ENCODE results near the gene NOVA2.
A peak's percentile ranks its signal among the peaks of the same experiment; 100 is the strongest.

Gene NOVA2

DNA sequence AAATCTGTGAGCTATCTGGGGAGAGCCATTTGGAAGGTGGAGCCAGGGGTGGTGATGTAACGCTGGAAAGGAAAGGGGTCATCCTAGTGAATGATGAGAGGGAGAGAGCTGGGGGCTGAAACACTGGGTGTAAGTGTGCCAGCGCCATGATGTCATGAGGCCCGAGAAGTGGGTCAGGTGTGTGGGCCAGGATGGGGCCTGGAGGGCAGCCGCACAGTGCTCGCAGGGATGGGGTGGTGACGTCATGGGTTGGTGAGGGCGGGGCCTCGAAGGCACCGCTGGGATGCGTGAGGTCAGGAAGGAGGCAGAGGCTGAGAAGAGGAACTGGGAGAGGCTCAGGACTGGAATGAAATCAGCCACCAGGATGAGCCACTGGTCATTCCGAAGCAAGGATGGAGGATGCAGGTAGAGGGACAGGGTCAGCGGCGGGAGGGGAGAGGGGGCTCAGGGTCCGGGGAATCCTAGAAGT lies 26.0 kb upstream of the NOVA2 start:
- DNase-seq, result peak; percentile 51

DNA sequence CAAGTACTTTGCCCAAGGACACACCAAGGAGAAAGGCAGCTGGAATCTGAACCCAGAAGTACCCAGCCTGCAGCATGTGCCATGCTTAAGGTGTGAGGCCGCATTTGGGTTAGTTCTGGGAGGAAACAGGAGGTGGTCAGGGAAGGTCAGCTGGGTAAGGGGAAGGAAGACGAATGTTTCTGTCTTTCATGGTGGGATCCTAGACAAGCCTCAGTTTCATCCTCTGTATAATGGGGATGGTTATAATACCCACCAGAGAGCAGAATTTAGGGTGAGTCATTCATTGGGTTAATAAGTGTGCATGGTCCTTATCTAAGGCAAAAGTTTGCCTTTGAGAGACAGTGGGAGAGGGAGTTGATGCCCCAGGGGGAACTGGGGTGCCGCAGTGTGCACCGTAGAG lies 25.2 kb upstream of the NOVA2 start:
- no peak for DNase-seq

DNA sequence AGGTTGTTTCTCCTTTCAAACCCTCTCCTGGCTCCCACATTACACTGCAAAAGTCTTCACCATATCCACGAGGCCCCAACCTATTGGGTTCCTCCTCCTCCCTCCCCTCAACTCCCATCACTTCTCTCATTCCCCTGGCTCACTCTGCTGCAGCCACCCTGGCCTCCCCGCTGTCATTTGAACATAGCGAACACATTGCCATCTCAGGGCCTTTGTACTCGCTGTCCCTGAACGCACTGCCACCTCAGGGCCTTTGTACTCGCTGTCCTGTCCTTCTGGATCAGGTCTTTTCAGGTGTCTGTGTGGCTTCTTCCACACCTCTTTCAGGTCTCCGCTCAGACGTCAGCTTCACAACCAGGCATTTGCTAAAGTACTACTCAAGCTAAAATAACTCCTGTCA lies 23.3 kb upstream of the NOVA2 start:
- no peak for DNase-seq

DNA sequence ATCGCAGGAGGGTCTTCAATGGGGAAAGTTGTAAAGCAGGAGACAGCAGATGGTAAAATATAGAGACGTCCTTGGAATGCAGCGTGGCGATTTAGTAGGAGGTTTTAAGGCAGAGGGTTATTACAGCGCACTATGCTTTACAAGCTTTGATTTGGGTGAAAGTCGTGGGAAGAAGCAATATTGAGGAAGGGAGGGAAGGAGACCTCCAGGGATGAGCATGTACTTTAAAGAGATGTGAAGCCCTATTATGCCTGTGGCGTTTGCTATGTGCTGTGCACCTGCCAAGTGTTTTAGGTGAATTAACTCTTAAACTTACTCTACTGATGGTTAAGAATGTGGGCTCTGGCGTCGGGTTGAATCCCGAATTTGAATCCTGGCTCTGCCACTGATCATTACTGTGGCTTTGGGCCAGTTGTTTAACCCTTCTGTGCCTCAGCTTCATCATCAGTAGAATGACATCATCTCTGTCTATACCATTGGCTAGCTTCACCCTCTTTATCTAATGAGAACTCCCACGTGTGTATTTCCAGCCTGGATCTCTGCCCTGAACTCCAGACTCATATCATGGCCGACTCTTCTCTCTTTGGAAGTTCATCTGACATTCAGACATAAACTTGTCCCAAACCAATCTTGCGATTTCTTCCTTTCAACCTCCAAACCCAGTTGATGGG lies 22.2 kb upstream of the NOVA2 start:
- no peak for DNase-seq

DNA sequence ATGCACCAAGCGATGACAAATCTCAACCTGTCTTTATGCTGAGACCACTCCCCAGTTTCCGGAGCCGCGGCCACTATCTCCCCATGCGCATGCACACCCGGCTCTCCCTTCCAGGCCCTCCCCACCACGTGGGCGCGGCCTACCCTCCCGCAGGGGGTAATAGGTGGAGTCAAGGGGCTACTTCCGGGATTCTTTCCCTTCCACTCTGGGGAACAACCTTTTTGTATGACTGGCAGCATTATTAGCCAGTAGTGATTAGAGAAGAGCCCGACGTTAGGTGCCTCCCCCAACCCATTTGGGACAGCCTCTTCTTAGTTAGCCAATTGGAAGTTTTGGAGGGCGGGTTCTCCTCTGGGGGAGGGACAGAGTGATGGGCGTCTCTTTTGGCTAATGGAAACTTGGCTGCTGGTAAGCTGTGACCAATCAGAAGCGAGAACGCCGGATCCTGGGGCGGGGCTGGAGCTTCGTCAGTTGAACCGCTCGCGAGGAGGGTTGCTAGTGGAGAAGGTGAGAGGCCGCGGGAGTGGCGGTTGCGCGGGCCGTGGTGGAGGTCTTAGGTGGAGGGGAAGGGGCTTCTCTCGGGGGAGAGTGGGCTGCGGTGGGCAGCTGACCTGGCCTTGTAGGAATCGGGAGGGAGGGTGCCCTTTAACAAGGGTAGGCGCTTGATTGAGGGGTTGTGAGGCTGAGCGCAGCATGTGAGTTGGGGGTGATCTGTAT lies 21.5 kb upstream of the NOVA2 start, which contains the start of gene CCDC61:
TSS of gene CCDC61 (plus strand) at position 470 of the 717 bp plus-strand sequence. CDS start 7,552 bp downstream, outside the sequence.
- peak; percentile 98 for DNase-seq

DNA sequence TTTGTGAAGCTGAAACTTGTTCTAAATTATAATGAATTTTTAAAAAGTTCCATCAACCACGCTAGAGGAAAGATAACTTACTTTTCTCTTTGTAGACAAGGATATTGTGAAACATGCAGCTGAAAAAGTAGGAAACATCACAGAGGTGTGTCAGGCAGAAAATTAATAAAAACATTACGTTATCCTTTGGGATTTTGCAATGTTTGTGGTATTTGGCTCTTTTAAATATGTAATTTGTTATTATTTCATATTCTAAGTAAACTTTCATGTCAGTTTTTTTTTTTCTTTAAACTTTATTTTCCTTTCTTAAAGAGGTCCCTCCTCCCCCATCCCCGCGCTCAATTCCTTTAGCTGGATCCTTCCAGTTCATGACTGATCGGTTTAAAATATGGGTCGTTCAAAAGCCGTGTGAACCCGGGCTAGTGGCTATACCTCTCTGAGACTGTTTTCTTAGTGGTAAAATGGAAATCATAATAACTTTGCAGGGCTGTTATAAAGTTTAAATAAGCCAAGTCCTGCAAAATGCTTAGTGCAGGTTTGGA lies 20.9 kb upstream of the NOVA2 start:
- DNase-seq, result no peak

DNA sequence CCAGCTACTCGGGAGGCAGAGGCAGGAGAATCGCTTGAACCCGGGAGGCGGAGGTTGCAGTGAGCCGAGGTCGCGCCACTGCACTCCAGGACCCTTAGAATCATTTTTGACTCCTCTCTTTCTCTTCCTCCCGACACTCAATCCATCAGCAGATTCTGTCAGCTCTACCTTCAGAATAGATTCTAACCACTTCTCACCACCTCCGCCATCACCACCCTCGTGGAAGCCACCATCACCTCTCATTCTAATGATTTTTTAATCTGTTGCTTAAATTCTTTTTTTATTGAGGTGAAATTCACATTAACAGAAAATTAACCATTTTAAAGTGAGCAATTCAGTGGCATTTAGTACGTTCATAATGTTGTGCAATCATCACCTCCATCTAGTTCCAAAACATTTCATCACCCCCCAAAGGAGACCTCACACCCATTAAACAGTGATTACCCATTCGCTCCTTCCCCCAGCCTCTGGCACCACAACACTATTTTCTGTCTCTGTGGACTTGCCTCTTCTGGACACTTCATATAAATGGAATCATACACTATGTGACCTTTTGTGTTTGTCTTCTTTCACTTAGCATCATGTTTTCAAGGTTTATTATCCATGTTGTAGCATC lies 16.6 kb upstream of the NOVA2 start:
- no peak for DNase-seq

DNA sequence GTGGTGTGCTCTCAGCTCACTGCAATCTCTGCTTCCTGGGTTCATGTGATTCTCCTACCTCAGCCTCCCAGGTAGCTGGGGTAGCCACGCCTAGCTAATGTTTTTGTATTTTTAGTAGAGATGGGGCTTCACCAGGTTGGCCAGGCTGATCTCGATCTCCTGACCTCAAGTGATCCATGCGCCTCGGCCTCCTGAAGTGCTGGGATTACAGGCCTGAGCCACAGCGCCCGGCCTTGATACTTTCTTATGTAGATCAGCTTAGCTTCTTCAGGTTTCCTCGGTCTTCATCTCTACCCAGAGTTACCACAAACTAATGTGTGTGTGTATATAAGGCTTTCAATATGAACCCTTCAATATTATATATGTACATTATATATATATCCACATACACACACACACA lies 11.7 kb upstream of the NOVA2 start:
- no peak for DNase-seq

DNA sequence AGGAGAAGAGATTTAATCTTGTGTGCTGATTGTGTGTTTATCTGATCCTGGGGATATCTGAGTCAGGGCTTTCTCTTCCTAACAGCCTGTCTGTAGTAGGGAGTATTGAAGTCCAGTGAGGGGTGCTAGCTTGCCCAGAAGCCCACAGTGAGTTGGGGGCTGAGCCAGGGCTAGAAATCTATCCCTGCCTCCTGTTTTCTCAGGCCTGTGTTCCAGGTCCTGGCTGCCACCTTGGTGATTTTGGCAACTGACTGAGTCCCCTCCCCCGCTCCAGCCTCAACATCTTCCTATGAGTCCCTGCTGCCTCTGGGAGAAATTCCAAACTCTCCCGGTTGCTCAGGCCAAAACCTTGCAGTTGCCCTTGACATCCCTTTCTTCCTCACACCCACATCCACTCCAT lies 7.7 kb upstream of the NOVA2 start:
- DNase-seq, result no peak

DNA sequence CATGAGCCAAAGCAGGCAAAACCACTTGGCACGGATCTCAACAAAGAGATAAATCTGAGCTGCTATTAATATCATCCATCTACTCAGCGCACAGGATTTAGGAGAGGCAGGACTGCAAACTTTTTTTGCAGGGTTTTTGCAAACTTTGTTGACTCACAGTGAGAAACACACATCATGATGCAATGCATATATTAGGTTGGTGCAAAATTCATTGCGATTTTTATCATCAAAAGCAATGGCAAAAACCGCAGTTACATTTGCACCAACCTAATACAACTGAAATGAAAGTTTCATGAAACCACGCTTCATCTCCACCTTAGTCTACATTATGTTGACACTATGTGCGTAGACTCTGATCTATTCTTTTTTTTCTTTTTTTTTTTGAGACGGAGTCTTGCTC lies 4.5 kb upstream of the NOVA2 start:
- no peak for DNase-seq

DNA sequence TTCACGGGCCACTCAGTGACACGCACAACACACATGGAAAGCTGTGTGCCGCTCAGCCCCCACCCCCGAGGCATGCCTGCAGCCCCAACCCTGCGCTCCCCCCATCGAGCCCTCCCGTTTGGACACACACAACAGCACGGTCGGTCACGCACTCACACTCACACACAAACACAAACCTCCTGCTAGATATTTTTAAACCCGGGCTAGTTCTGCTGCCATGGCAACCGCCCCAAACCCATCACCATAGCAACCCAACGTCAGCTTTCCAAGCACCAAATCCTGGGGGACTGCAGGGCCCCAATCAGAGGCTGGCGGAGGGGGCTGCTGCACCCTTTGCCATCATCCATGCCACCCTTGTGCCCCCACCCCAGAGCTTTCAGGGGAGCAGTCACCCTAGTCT lies 2.5 kb upstream of the NOVA2 start:
- DNase-seq, result peak; percentile 71

DNA sequence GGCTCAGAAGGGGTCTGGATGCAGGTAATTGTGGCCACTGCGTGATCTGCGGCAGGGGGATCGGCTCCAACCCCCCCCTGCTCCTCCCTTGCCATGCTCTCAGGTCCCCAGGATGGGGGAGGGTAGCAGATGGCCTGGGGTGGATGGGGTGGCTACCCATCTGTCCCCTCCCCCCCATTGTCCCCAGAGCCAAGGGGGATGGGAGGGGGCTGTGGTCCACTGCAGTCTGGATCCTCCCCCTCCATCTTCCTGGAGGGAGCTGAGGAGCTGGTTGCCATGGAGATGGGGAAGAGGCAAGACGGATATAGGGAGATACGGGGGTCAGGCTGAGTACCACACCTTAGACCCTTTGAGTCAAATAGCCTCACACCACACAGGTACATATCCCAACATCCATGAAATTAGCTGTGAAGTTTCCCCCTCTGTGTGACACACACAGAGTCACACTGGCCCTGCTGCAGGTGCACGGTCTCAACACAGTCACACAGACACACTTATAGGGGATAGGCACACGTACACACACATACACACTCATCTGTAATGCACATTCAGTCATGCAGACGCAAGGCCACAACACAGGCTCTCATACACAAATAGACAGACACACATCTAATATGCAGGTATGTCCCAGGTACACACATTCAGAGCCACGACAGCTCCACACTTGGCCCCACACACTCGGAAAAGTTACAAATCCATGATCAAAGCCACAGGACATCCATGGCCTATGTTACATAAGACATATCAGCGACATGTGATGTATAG lies 1.8 kb upstream of the NOVA2 start:
- DNase-seq, result peak; percentile 24

DNA sequence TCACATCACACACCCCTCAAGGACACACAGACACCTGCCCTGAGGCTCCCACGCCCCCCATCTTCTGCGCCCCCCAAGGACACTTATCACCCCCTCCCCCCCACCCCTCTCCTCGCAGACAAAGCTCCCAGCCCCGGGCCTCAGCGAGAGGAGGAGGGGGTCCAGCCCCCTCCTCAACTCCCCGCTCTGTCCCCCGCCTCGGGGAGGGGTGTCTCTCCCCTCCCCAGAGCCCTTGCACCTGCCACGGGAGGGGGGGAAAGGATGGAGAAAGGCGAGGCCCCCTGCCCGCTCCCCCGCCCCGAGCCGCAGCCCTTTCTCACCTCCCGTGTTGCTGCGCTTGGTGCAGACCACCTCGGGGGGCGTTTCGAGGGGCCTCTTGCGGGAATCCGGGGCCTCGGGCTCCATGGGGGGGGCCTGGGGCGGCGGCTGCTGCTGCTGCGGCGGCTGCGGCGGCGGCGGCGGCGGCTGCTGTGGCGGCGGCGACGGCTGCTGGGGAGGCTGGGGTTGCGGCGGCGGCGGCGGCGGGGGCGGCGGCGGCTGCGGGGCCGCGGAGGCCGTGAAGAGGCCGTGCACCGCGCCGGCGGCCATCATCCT lies 621 bp downstream of the NOVA2 start:
- DNase-seq, result no peak

DNA sequence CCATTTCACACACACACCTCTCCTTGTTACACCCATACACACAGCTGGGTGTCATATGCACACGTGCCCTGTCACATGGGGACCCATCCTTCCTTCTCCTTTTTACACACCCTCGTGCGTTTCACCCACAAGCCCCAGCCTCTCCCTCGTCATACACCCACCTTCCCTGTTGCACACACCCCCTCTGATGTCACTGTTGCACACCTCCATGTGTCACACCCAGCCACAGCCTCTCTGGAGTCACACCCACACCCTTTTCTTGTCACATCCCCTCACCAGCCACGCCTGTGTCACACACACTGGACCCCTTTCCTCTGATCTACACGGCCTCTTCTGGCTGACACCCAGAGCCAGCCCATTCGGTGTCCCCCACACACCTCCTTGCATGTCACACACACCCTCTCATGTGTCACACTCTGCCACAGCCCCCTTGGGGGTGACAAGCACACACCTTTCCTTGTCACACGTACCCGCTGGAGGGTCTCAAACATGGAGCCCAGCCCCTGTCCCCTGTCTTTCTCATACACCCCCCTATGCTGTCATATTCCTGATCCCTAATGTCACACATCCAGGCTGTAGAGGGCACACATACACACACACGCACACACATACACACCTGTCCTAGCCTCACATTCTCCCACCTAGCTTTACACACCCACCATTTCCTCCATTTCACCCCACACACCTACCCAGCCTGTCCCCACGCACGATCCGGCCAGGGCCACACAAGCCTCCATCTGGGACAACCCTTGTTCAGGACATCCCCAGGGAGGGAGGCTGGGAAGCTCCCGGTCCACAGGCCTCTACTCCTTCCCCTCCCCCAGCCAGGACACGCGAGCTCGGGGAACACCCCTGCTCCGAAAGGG lies 1.4 kb downstream of the NOVA2 start:
- DNase-seq, result no peak

DNA sequence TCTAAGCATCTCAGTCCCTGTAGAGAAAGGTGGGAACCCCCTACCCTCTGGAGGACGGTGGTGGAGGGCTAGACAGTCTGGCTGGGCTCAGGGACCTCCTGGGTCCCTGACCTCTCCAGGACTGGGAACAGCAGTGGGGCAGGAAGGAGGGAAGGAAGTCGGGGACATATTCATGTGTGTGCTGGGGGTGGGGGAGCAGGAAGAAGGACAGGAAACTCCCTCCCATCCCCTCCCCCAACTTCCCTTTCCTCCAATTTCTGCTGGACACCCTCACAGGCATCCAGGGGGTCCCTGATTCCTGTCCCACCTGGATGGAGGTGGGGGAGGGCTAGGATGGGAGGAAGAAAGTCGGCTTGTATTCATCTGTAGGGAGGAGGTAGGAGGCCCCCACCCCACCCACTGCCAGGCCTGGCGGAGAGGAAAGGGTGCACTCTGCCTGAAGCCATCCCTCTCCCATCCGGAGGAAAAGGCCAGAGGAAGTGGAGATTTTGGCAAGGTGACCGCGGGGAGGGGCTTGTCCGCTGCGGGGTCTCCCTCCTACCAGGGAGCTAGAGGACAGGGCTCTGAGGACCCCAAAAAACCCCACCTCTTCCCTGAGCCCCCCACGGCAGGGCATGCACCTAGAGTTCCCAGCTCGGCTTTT lies 2.3 kb downstream of the NOVA2 start:
- DNase-seq, result no peak

DNA sequence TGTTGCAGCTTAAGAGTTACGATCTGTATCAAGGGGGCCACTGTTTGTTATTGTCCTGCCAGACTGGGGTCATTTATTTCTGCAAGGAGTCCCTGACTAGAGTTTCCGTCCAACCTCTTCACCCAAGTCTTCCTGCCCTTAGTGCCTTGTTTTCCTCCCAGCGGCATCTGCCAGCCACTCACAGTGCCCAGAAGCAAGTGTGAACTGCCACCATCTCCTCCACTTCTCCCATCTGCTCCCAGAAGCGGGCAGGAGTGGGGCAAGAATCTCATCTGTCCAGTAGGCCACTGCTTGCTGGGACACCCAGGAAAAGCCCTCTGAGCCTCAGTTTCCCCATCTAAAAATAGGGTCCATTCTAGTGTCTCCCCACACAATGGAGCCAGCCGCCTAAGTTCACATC lies 4.0 kb downstream of the NOVA2 start:
- no peak for DNase-seq

DNA sequence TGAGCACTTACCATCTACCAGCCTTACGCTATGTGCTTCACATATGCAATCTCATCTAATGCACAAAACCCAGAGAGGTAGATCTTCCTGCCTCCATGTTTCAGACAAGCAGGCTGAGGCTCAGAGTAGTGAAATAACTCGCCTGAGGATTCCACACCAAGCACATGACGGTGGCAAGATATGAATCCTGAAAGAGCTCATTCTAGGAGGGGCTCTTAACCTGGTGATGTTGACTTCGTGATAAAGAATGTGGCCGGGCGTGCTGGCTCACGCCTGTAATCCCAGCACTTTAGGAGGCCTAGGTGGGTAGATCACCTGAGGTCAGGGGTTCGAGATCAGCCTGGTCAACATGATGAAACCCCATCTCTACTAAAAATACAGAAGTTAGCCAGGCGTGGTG lies 5.0 kb downstream of the NOVA2 start:
- no peak for DNase-seq

DNA sequence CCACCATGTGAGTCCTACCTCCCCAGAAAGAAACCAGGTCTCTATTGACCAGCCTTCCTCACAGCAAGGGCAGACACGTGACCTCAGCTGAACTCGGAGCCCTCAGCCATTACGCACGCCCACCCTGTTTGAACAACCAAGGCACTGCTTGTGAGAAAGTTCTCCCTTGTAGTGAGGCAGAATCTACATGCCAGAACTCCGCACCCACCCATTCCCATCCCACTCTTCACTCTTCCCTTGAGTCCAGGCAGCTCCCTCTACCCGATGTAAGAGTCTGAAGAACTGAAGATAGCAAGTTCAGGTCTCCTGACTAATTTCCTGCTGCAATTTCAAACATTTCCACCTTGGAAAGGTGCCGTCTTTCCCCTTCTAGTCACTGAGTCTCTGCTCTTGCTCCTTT lies 6.4 kb downstream of the NOVA2 start:
- DNase-seq, result no peak

DNA sequence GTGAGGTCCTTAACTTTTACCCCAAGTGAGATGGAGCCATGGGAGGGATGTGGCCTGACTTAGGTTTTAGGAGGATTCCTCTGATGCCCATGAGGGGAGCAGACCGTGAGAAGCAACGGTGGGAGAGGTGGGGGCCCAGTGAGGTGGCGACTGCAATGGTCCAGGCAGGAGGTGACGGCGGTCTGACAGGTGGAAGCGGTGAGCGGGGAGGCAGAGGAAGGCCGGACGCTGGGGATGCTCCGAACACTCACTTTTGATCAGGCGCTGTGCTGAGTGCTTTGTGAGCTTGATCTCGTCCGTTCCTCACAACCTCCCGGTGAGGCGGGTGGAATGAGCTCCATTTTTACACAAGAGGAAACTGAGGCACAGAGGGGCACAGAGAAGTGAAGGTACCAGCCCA lies 11.6 kb downstream of the NOVA2 start:
- DNase-seq, result no peak

DNA sequence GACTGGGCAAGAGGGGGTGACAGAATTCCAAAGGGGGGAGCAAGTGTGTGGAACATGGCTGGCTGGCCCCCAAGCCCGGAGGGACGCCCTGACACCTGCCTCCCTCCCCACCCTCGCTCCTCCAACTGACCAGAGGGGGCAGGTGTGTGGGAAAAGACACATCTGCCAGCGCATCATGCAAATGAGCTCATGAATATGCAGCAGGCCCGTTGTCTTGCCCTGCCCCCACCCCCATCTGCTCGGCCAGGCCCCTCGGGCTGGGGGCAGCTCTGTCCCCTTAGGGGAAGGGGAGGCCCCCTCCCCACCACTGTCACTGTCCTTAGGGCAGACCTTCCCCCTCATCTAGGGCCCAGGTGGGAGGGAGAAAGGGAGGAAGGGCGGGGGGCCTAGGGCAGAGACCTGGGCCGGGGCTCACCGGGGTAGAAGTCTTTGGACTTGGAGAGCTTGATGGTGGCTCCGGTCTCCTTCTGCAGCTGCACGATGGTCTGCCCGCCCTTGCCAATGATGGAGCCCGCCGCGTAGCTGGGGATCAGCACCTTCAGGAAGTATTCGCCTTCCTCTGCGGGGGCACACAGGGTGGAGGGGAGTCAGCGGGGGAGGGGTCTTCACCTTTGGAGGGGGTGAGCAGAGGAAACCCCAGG lies 12.9 kb downstream of the NOVA2 start:
- DNase-seq, result no peak
